Skeletal muscle satellite cell (primary cell): ENCODE results near the gene TNFRSF9. TPM values are rescaled to one million over a fixed set of nuclear protein-coding genes. Genes with fewer than 3 reads are reported as not detected.

ENCODE experiments used
- H3K27me3 ChIP-seq: 2 replicates; pipeline ENCODE4 v1.7.0; 2013; ENCODE audit warnings: low read length; ENCODE audit not compliant: control insufficient read depth, insufficient read depth
- H3K36me3 ChIP-seq: 2 replicates; pipeline ENCODE4 v1.7.0; 2013; ENCODE audit warnings: mild to moderate bottlenecking, control low read depth, low read length; ENCODE audit not compliant: insufficient read depth
- H3K4me1 ChIP-seq: 2 replicates; pipeline ENCODE4 v1.7.0; 2013; ENCODE audit warnings: low read length; ENCODE audit not compliant: control insufficient read depth, insufficient read depth
- H3K4me2 ChIP-seq: 2 replicates; pipeline ENCODE4 v1.7.0; 2013; ENCODE audit warnings: mild to moderate bottlenecking, low read length
- H3K4me3 ChIP-seq: 2 replicates; pipeline ENCODE4 v1.7.0; 2013; ENCODE audit warnings: low read length
- H3K9ac ChIP-seq: 2 replicates; pipeline ENCODE4 v1.7.0; 2013; ENCODE audit warnings: mild to moderate bottlenecking, low read depth, low read length, moderate library complexity
- H3K9me3 ChIP-seq: replicated peaks from 2 replicates; pipeline ENCODE4 v1.7.0; 2013; ENCODE audit warnings: mild to moderate bottlenecking, control low read depth, low read length
- total RNA-seq: library from RNA; depleted of rRNA; stranded (reverse); fragments of >200 nt; gene quantifications from 2 replicates; pipeline ENCODE4 v1.2.3, GENCODE V29; 2012; rRNA removed

The TNFRSF9 gene
- under 0.01 and 0.22 TPM in 2 replicates for total RNA-seq

GRCh38 chr1:7940745-7941436, at the start of gene TNFRSF9:
TNFRSF9 (minus strand) TSS chr1:7940839; CDS start chr1:7939994, 845 bp downstream.
- Histone ChIP-seq H3K27me3 (peaks cover 35% of the 10 kb centered on the region), H3K4me1 (peaks cover 25% of the 10 kb centered on the region), H3K36me3 (no peaks in the 10 kb centered on the region), H3K9me3 (no peaks in the 10 kb centered on the region), H3K4me3 (peak within 1 kb of the TSS; percentile 28), H3K4me2 (peak within 1 kb of the TSS; percentile 59), H3K9ac (no peak within 1 kb of the TSS)

DNA sequence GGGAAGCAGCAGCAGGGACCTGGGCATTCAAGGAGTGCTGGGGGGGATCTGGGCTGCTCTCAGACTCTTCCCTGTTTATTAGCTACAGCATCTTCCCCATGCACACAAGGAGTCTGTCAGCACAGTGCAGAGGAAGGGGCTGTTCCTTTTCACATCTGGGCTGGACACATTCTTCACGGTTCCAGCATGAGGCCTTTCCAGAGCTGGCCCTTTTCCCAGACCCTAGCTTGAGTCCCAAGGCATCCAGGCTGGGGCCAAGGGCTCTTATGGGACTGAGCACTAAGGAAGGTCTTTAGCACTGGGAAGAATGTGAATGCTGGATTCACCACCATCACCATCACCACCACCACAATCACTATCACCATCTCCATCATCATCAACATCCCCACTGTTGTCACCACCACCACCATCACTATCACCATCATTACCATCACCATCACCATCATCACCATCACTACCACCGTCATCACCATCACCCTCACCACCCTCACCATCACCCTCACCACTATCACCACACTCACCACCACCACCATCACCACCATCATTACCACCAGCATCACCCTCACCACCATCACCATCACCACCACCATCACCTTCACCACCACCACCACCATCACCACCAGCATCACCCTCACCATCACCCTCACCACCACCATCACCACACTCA, 49.3 kb upstream of the TNFRSF9 start:
- H3K4me2 ChIP-seq = no peak overlapping the region
- H3K4me3 ChIP-seq = no peak overlapping the region
- no peaks in the 10 kb centered on the region for H3K27me3 ChIP-seq
- H3K9me3 ChIP-seq = no peaks in the 10 kb centered on the region
- H3K9ac ChIP-seq = no peak overlapping the region
- H3K36me3 ChIP-seq = peaks cover 22% of the 10 kb centered on the region
- H3K4me1 ChIP-seq = peaks cover 20% of the 10 kb centered on the region

DNA sequence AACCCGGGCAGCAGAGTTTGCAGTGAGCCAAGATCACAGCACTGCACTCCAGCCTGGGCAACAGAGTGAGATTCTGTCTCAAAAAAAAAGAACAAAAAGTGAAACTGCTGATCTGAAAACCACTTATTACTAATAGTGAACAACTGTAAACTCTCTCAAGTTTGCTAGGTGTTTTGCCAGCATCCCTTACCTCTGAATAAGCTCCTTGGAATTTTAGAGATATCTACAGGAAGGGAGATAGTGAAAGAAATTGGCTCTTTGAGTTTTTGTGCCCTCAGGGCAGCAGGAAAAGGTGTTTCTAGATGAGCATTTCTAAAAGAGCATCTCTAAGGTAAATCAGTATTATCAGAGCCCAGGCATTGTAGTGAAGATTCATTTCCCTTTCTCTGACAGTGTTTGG, 47.9 kb upstream of the TNFRSF9 start:
- no peaks in the 10 kb centered on the region for H3K9me3 ChIP-seq
- H3K27me3 ChIP-seq = no peaks in the 10 kb centered on the region
- peaks cover 7% of the 10 kb centered on the region for H3K4me1 ChIP-seq
- no peak overlapping the region for H3K9ac ChIP-seq
- peaks cover 35% of the 10 kb centered on the region for H3K36me3 ChIP-seq
- no peak overlapping the region for H3K4me3 ChIP-seq
- H3K4me2 ChIP-seq = no peak overlapping the region

GRCh38 chr1:7987528-7987927, 46.9 kb upstream of the TNFRSF9 start:
- Histone ChIP-seq H3K4me2 (no peak overlapping the region), H3K4me3 (no peak overlapping the region), H3K4me1 (peaks cover 10% of the 10 kb centered on the region), H3K27me3 (no peaks in the 10 kb centered on the region), H3K36me3 (peaks cover 45% of the 10 kb centered on the region), H3K9ac (no peak overlapping the region), H3K9me3 (no peaks in the 10 kb centered on the region)

DNA sequence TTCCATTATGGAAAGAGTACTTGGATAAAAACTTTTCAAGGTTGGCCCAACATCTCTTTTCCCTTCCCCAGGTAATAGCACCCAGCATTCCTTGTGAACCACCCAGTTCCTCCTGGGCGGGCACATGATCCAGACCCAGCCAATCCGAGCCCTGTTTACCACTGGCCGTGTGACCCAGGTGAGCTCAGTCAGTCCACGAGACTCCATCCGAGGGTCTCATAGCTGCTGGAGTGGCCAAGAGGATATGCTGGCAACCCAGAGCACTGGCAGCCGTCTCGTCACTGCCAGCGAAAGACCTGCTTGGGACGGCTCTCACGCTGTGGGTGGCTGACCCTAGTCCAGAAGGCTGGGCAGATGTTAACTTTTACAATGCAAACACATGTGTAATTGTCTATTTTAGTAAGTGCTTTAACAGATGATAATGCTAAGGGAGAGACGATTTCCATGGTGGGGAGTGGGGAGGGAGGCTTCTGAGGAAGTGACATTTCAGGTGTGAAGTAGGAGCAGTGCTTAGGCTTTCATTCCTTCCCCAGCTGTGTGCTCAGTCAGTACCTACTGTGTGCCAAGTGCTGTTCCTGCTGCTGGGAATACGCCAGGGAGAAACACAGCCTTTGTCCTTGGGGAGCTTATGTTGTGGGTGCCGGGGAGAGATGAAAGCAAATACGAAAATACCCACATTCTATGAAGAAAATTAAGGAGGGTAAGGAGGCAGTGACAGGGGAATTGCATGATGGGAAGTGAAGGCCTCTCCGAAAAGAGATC, 45.4 kb upstream of the TNFRSF9 start:
- no peaks in the 10 kb centered on the region for H3K27me3 ChIP-seq
- H3K9me3 ChIP-seq = no peaks in the 10 kb centered on the region
- H3K36me3 ChIP-seq = peaks cover 52% of the 10 kb centered on the region
- H3K9ac ChIP-seq = no peak overlapping the region
- peaks cover 12% of the 10 kb centered on the region for H3K4me1 ChIP-seq
- no peak overlapping the region for H3K4me2 ChIP-seq
- no peak overlapping the region for H3K4me3 ChIP-seq

DNA sequence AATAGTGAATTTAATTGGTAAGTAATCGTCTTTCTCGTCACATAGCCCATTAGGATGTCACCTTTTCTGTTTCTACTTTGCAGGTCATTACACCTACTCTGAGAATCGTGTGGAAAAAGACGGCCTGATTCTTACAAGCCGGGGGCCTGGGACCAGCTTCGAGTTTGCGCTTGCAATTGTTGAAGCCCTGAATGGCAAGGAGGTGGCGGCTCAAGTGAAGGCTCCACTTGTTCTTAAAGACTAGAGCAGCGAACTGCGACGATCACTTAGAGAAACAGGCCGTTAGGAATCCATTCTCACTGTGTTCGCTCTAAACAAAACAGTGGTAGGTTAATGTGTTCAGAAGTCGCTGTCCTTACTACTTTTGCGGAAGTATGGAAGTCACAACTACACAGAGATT, 44.2 kb upstream of the TNFRSF9 start:
- Histone ChIP-seq H3K9me3 (no peaks in the 10 kb centered on the region), H3K4me1 (peaks cover 12% of the 10 kb centered on the region), H3K36me3 (peaks cover 61% of the 10 kb centered on the region), H3K4me2 (no peak overlapping the region), H3K27me3 (no peaks in the 10 kb centered on the region), H3K4me3 (no peak overlapping the region), H3K9ac (no peak overlapping the region)

DNA sequence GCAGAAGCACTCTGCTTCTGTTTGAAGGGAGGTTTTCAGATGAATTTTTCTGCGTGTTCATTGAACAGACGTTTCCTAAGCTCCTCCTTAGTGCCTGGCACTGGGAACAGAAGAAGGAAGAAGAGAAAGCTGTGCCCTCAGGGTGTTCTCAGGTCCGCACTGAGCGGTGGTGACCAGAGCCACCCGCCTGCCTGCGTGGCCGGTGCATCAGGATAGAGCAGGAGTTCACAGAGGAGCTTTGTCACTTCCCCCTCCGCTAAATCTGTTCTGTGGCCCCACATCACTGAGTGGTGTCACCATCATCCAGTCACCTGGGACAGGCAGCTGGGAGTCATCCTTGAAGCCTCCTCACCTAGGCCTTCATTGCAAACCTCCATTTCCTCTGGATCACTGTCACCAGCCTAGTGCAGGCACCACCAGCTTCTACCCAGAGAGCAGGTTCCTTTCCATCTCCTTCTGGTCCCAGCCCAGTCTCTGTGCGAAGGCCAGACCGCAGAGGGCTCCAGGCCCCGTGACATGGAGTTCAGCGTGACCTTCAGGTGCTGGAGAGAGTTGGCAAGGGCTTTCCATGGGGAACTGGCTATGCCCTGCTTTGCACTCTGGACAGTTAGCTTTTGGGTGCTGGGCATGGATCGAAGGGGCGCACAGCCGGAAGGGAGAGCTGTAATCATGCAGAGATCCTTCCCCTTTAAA, 42.6 kb upstream of the TNFRSF9 start:
- H3K9ac ChIP-seq = no peak overlapping the region
- H3K27me3 ChIP-seq = no peaks in the 10 kb centered on the region
- no peak overlapping the region for H3K4me2 ChIP-seq
- H3K4me1 ChIP-seq = peaks cover 4% of the 10 kb centered on the region
- H3K9me3 ChIP-seq = no peaks in the 10 kb centered on the region
- H3K36me3 ChIP-seq = peaks cover 70% of the 10 kb centered on the region
- no peak overlapping the region for H3K4me3 ChIP-seq

GRCh38 chr1:7980984-7981383, 40.3 kb upstream of the TNFRSF9 start:
- peaks cover 70% of the 10 kb centered on the region for H3K36me3 ChIP-seq
- no peak overlapping the region for H3K4me2 ChIP-seq

DNA sequence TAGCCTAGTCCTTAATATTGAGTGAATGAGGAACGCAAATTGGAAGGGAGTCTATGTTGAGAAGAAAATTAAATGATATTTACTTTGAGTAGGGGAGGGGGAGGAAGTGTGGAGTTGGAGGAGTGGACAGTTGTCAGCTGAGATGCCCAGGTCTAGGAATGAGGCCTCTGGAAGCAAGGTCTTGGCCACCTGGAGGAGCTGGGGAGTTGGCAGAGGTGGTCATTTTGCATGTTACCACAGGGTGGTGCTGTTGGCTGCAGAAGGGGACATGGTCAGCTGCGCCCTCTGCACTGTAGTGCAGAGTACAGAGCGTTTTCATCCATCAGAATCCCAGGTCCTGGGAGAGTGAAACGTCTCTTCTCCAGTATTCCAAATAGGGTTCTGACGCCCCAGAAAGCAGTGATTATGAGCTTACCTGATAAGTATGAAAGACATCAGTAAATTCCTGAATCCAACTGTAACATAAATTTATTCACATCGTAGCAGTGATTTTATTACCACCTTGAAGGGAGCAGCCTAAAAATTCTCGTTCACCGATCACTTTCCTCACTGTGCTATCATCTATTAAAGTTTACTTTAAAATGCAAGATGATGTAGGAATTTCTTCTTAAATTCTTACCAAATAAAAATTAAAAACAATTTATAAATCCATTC, 34.7 kb upstream of the TNFRSF9 start:
- H3K9me3 ChIP-seq = no peaks in the 10 kb centered on the region
- H3K9ac ChIP-seq = no peak overlapping the region
- H3K27me3 ChIP-seq = no peaks in the 10 kb centered on the region
- peaks cover 50% of the 10 kb centered on the region for H3K36me3 ChIP-seq
- no peak overlapping the region for H3K4me2 ChIP-seq
- no peak overlapping the region for H3K4me3 ChIP-seq
- no peaks in the 10 kb centered on the region for H3K4me1 ChIP-seq

More at GRCh38 chr1:7980984-7981383, 40.3 kb upstream of the TNFRSF9 start:
- Histone ChIP-seq H3K27me3 (no peaks in the 10 kb centered on the region), H3K9me3 (no peaks in the 10 kb centered on the region), H3K4me1 (peaks cover 4% of the 10 kb centered on the region), H3K9ac (no peak overlapping the region), H3K4me3 (no peak overlapping the region)

GRCh38 chr1:7973086-7973485, 32.4 kb upstream of the TNFRSF9 start:
- Histone ChIP-seq H3K4me3 (no peak overlapping the region), H3K4me2 (no peak overlapping the region), H3K36me3 (peaks cover 52% of the 10 kb centered on the region), H3K4me1 (no peaks in the 10 kb centered on the region), H3K27me3 (no peaks in the 10 kb centered on the region), H3K9ac (no peak overlapping the region), H3K9me3 (no peaks in the 10 kb centered on the region)

DNA sequence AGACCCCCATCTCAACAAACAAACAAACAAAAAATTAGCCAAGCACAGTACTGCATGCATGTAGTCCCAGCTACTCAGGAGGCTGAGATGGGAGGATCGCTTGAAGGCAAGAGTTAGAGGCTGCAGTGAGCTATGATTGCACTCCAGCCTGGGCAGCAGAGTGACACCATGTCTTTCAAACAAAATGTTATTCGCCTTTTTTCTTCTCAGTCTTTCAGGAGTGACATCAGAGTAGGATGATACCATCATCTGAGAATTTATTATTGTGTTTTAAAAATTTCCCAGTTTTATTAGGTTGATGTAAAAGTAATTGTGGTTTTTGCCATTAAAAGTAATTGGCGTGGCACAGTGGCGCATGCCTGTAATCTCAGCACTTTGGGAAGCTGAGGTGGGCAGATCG, 31.6 kb upstream of the TNFRSF9 start:
- Histone ChIP-seq H3K9ac (no peak overlapping the region), H3K36me3 (peaks cover 49% of the 10 kb centered on the region), H3K4me2 (no peak overlapping the region), H3K4me3 (no peak overlapping the region), H3K9me3 (no peaks in the 10 kb centered on the region), H3K4me1 (no peaks in the 10 kb centered on the region), H3K27me3 (no peaks in the 10 kb centered on the region)
